H1 (cell line): ENCODE results near the gene CPE. TPM values are rescaled to one million over a fixed set of nuclear protein-coding genes. Genes with fewer than 3 reads are reported as not detected.

Experiments
- CTCF ChIA-PET: fragments of 300-600 bp; sonication (Branson Sonifier 250); formaldehyde crosslinking; loops from one replicate; lab custom pipeline; 2021; ENCODE audit not compliant: partially characterized antibody; lab: Charles Lee
- POLR2A ChIA-PET: fragments of 300-600 bp; sonication (Branson Sonifier 250); formaldehyde crosslinking; loops from one replicate; lab custom pipeline; 2021; ENCODE audit warnings: inconsistent platforms; ENCODE audit not compliant: partially characterized antibody; lab: Charles Lee
- DNase-seq, 2 experiments: peaks; one replicate each; pipeline versions ENCODE4 v3.0.0 to v3.0.0-alpha.2; 2010 to 2022; ENCODE audit warnings: low spot score in 2 of 2, low read depth in 1 of 2, mixed read lengths in 1 of 2
- FAIRE-seq: peaks from 2 replicates; lab custom pipeline; 2011; peaks lifted over from hg19 to GRCh38; lab: Jason Lieb, UNC
- H2AFZ ChIP-seq: 2 replicates; pipeline ENCODE4 v1.8.1; 2012; ENCODE audit warnings: low read length, inconsistent platforms
- H2AK5ac ChIP-seq: 2 replicates; pipeline ENCODE4 v1.6.1; 2013; ENCODE audit warnings: low read depth, low read length
- H2BK120ac ChIP-seq: replicated peaks from 2 replicates; pipeline ENCODE3; 2013; ENCODE audit warnings: low read depth, low read length, inconsistent platforms
- H2BK12ac ChIP-seq: 2 replicates; pipeline ENCODE4 v1.6.1; 2013; ENCODE audit warnings: low read depth, low read length
- H2BK15ac ChIP-seq: 2 replicates; pipeline ENCODE4 v1.6.1; 2013; ENCODE audit warnings: low read length
- H2BK20ac ChIP-seq: 2 replicates; pipeline ENCODE4 v1.6.1; 2013; ENCODE audit warnings: low read length
- H2BK5ac ChIP-seq: 2 replicates; pipeline ENCODE4 v1.6.1; 2013; ENCODE audit warnings: low read depth, low read length
- H3K14ac ChIP-seq: 2 replicates; pipeline ENCODE4 v1.6.1; 2013; ENCODE audit warnings: inconsistent platforms; ENCODE audit not compliant: insufficient read length
- H3K18ac ChIP-seq: 2 replicates; pipeline ENCODE4 v1.6.1; 2013; ENCODE audit warnings: low read length; ENCODE audit errors: extremely low read depth
- H3K23ac ChIP-seq: 2 replicates; pipeline ENCODE4 v1.6.1; 2013; ENCODE audit warnings: inconsistent platforms; ENCODE audit not compliant: insufficient read length
- H3K23me2 ChIP-seq: 2 replicates; pipeline ENCODE4 v1.6.1; 2013; ENCODE audit warnings: low read depth, low read length
- H3K27ac ChIP-seq: 2 replicates; pipeline ENCODE4 v1.6.1; 2011; ENCODE audit warnings: low read depth, low read length, inconsistent platforms
- H3K27me3 ChIP-seq, 4 experiments: replicated peaks in 1 of 4; 1 replicate in 1 of 4; 2 replicates in 3 of 4; pipeline versions ENCODE4 v1.6.1 to v1.8.1; 2011 to 2013; ENCODE audit warnings: low read length in 3 of 4, mild to moderate bottlenecking in 3 of 4, inconsistent platforms in 2 of 4, mixed read lengths in 2 of 4, moderate library complexity in 1 of 4; ENCODE audit not compliant: control insufficient read depth in 3 of 4, insufficient read depth in 3 of 4; ENCODE audit errors: extremely low read depth in 1 of 4
- H3K36me3 ChIP-seq, 4 experiments: 2 replicates each; pipeline versions ENCODE4 v1.6.1 to v1.8.1; 2011 to 2013; ENCODE audit warnings: mild to moderate bottlenecking in 4 of 4, low read length in 3 of 4, moderate library complexity in 2 of 4, control low read depth in 1 of 4, inconsistent platforms in 1 of 4; ENCODE audit not compliant: insufficient read depth in 4 of 4, control insufficient read depth in 2 of 4
- H3K4ac ChIP-seq: replicated peaks from 2 replicates; pipeline ENCODE3; 2013; ENCODE audit warnings: low read length, low read depth, mixed read lengths, inconsistent platforms; ENCODE audit not compliant: insufficient read length
- H3K4me1 ChIP-seq, 4 experiments: replicated peaks in 1 of 4; 1 replicate in 1 of 4; 2 replicates in 3 of 4; pipeline versions ENCODE4 v1.6.1 to v1.8.1; 2011 to 2013; ENCODE audit warnings: low read length in 3 of 4, inconsistent platforms in 2 of 4, mixed read lengths in 1 of 4; ENCODE audit not compliant: insufficient read depth in 4 of 4, control insufficient read depth in 3 of 4
- H3K4me2 ChIP-seq, 2 experiments: 2 replicates each; pipeline versions ENCODE4 v1.6.1 to v1.8.1; 2011 to 2013; ENCODE audit warnings: low read depth in 2 of 2, low read length in 2 of 2, control low read depth in 1 of 2, inconsistent platforms in 1 of 2, mild to moderate bottlenecking in 1 of 2; ENCODE audit not compliant: insufficient read depth in 1 of 2
- H3K4me3 ChIP-seq, 4 experiments: fragments of 200-600, 300-600 bp in 1 of 4; sonication (generic), shearing (Covaris generic), sonication (Bioruptor Twin) in 1 of 4; 2 replicates each; pipeline versions ENCODE4 v1.5.1 to v1.8.1; 2011 to 2016; ENCODE audit warnings: low read length in 4 of 4, low read depth in 3 of 4, control low read depth in 2 of 4, inconsistent platforms in 2 of 4, mild to moderate bottlenecking in 2 of 4, mixed read lengths in 1 of 4, moderate library complexity in 1 of 4; ENCODE audit not compliant: insufficient read depth in 2 of 4; ENCODE audit errors: extremely low read depth in 1 of 4
- H3K56ac ChIP-seq: replicated peaks from 2 replicates; pipeline ENCODE3; 2013; ENCODE audit warnings: low read depth, mild to moderate bottlenecking, mixed read lengths, low read length, inconsistent platforms; ENCODE audit not compliant: insufficient read length
- H3K79me1 ChIP-seq: 2 replicates; pipeline ENCODE4 v1.6.1; 2013; ENCODE audit warnings: low read depth, low read length, control low read depth
- H3K79me2 ChIP-seq, 2 experiments: 2 replicates each; pipeline versions ENCODE4 v1.6.1 to v1.8.1; 2012 to 2013; ENCODE audit warnings: low read length in 2 of 2, mild to moderate bottlenecking in 2 of 2, inconsistent platforms in 1 of 2; ENCODE audit not compliant: insufficient read depth in 2 of 2, control insufficient read depth in 1 of 2
- H3K9ac ChIP-seq, 4 experiments: replicated peaks in 1 of 4; 1 replicate in 1 of 4; 2 replicates in 3 of 4; pipeline versions ENCODE4 v1.6.1 to v1.8.1; 2011 to 2013; ENCODE audit warnings: low read depth in 3 of 4, low read length in 3 of 4, control low read depth in 2 of 4, mild to moderate bottlenecking in 2 of 4, moderate library complexity in 2 of 4, inconsistent platforms in 1 of 4; ENCODE audit errors: extremely low read depth in 1 of 4
- H3K9me3 ChIP-seq, 2 experiments: 2 replicates each; pipeline versions ENCODE4 v1.6.1 to v1.8.1; 2012 to 2013; ENCODE audit warnings: mild to moderate bottlenecking in 2 of 2, moderate library complexity in 2 of 2, control low read depth in 1 of 2, inconsistent platforms in 1 of 2, low read depth in 1 of 2, low read length in 1 of 2, mixed read lengths in 1 of 2; ENCODE audit not compliant: insufficient read depth in 2 of 2
- H4K20me1 ChIP-seq, 2 experiments: replicated peaks in 1 of 2; 2 replicates each; pipeline versions ENCODE3 to v1.8.1; 2011 to 2013; ENCODE audit warnings: inconsistent platforms in 2 of 2, low read length in 2 of 2, mild to moderate bottlenecking in 1 of 2; ENCODE audit not compliant: insufficient read depth in 2 of 2, control insufficient read depth in 1 of 2
- H4K5ac ChIP-seq: 2 replicates; pipeline ENCODE4 v1.6.1; 2013; ENCODE audit warnings: low read length, low read depth, mixed read lengths, inconsistent platforms; ENCODE audit not compliant: insufficient read length
- H4K8ac ChIP-seq: 2 replicates; pipeline ENCODE4 v1.8.0; 2013; ENCODE audit warnings: mild to moderate bottlenecking, moderate library complexity, low read length, inconsistent platforms; ENCODE audit not compliant: insufficient read depth; ENCODE audit errors: extremely low read depth
- H4K91ac ChIP-seq: replicated peaks from 2 replicates; pipeline ENCODE3; 2013; ENCODE audit warnings: low read length, mixed read lengths, inconsistent platforms; ENCODE audit not compliant: insufficient read length
- BACH1 ChIP-seq: IDR thresholded peaks from 2 replicates; pipeline ENCODE4 v1.6.1; 2012; ENCODE audit warnings: low read length, improper control_type of control experiment
- BRCA1 ChIP-seq: IDR thresholded peaks from 2 replicates; pipeline ENCODE4 v1.6.1; 2012; ENCODE audit warnings: low read depth, low read length, improper control_type of control experiment
- CBX8 ChIP-seq: fragments of 300-800, 300-1000 bp; sonication (generic); IDR thresholded peaks from 2 replicates; pipeline ENCODE4 v1.7.1; 2016; ENCODE audit warnings: low read depth, low read length, borderline replicate concordance
- CHD2 ChIP-seq: IDR thresholded peaks from 2 replicates; pipeline ENCODE4 v1.6.1; 2012; ENCODE audit warnings: low read length, improper control_type of control experiment
- POLR2AphosphoS5 ChIP-seq: IDR thresholded peaks from 2 replicates; pipeline ENCODE4 v1.6.1; 2011; ENCODE audit warnings: low read depth, low read length
- RAD21 ChIP-seq, 2 experiments: IDR thresholded peaks in 1 of 2; conservative IDR thresholded peaks in 1 of 2; 2 replicates each; pipeline ENCODE4 v1.6.1; 2011; ENCODE audit warnings: low read depth in 2 of 2, low read length in 2 of 2, improper control_type of control experiment in 1 of 2, inconsistent platforms in 1 of 2, mild to moderate bottlenecking in 1 of 2, moderate library complexity in 1 of 2
- RBBP5 ChIP-seq: IDR thresholded peaks from 2 replicates; pipeline ENCODE4 v1.7.1; 2012; ENCODE audit warnings: low read depth, mild to moderate bottlenecking, inconsistent platforms, low read length, moderate library complexity, borderline replicate concordance
- RNF2 ChIP-seq: fragments of 200-900, 300-1000 bp; sonication (generic); IDR thresholded peaks from 2 replicates; pipeline ENCODE4 v1.7.1; 2016; ENCODE audit warnings: borderline replicate concordance, low read depth, mild to moderate bottlenecking, antibody characterized with exemption, low read length; ENCODE audit not compliant: poor library complexity, severe bottlenecking; ENCODE audit errors: missing control alignments
- SIRT6 ChIP-seq: IDR thresholded peaks from one replicate; pipeline ENCODE4 v1.7.1; 2012; ENCODE audit warnings: low read length, inconsistent platforms
- SP1 ChIP-seq: IDR thresholded peaks from 2 replicates; pipeline ENCODE4 v1.6.1; 2011; ENCODE audit warnings: low read depth, low read length
- SP2 ChIP-seq: IDR thresholded peaks from 2 replicates; pipeline ENCODE4 v1.6.1; 2012; ENCODE audit warnings: mild to moderate bottlenecking, low read length, inconsistent platforms
- SP4 ChIP-seq: IDR thresholded peaks from 2 replicates; pipeline ENCODE4 v1.6.1; 2012; ENCODE audit warnings: low read length, inconsistent platforms
- TEAD4 ChIP-seq: IDR thresholded peaks from 2 replicates; pipeline ENCODE4 v1.6.1; 2012; ENCODE audit warnings: low read depth, low read length, inconsistent platforms, mixed read lengths
- WGBS, 2 experiments: shearing (Covaris generic) in 1 of 2; methylation state at CpG; one replicate each; pipeline versions ENCODE4 v1.1.6 to v1.1.7; 2013 to 2015; ENCODE audit warnings: low lambda C conversion rate in 2 of 2, mixed read lengths in 2 of 2, inconsistent platforms in 1 of 2, low coverage in 1 of 2, missing lambda C conversion rate in 1 of 2; ENCODE audit not compliant: insufficient replicate concordance in 2 of 2, insufficient coverage in 1 of 2, insufficient read length in 1 of 2; ENCODE audit errors: extremely low coverage in 1 of 2, missing lambda C conversion rate in 1 of 2; 5-methylcytosine and 5-hydroxymethylcytosine counted together
- polyA plus RNA-seq, 7 experiments: library from polyadenylated mRNA; depleted of rRNA in 3 of 7; stranded (reverse) in 5 of 7; unstranded in 2 of 7; fragments of >200 nt in 5 of 7; fragments of 200-250 nt in 2 of 7; gene quantifications; 1 replicate in 5 of 7; 2 replicates in 1 of 7; 4 replicates in 1 of 7; pipeline versions ENCODE4 v1.2.1 to v1.2.3, GENCODE V29; 2011 to 2013; ENCODE audit warnings: missing spikeins in 2 of 7, mixed read lengths in 2 of 7
- total RNA-seq: library from RNA; stranded (reverse); fragmentation: NEBNext Ultra II Directional; extraction: Animal tissue kit (Norgen Biotek cat#: 25700); gene quantifications from 2 replicates; pipeline ENCODE4 v1.2.1, GENCODE V29; 2021
- TF ChIP-seq, protein P1 (sequence below): IDR thresholded peaks from 2 replicates; pipeline ENCODE4 v1.6.1; 2011; ENCODE audit warnings: low read length, improper control_type of control experiment

CPE gene
- total and polyA plus RNA-seq, 2 of the 8 experiments (the other 6 are each of a cell fraction or from before 2014, with no cell fraction given): 9.4 to 10.2 TPM

DNA sequence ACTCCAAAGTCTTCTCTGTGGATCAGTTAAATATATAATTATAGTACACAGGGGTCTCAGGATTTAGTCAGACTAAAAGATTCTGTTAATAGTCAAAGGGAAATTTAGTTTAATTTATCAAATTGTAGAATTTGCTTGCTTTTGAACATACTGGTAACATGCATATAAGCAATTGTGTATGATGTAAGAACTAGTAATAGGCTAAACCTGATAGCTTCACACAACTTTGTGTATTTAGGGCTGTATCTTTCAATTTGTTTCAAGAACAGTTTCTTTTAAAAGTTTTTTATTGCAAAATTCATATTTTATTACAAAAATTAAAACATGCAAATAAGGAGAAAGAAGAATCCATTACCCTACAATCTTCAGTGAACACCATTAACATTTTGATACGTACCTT is 99.5 kb downstream of the CPE start:
- Histone ChIP-seq H3K27me3 (no peaks in the 10 kb centered on the region; a peak in 1 of 7 replicates), H4K20me1 (no peaks in the 10 kb centered on the region), H3K23me2 (no peaks in the 10 kb centered on the region), H4K5ac (no peak overlapping the region), H2AFZ (no peak overlapping the region), H2AK5ac (no peak overlapping the region), H3K18ac (no peak overlapping the region), H3K14ac (no peak overlapping the region), H3K36me3 (peaks cover 0 to 9% (median 0%) of the 10 kb centered on the region in 4 experiments; a peak in 3 of 8 replicates), H2BK15ac (no peak overlapping the region), H3K4me2 (no peak overlapping the region), H3K9ac (no peak overlapping the region), H4K8ac (no peak overlapping the region), H2BK12ac (no peak overlapping the region), H3K9me3 (peaks cover 19 to 29% of the 10 kb centered on the region in 2 experiments), H2BK120ac (no peak overlapping the region), H3K79me1 (no peaks in the 10 kb centered on the region), H3K79me2 (no peaks in the 10 kb centered on the region), H3K4me1 (no peaks in the 10 kb centered on the region), H2BK20ac (no peak overlapping the region), H3K4ac (no peak overlapping the region), H2BK5ac (no peak overlapping the region), H3K4me3 (no peak overlapping the region), H3K56ac (no peak overlapping the region), H3K23ac (no peak overlapping the region), H3K27ac (no peak overlapping the region), H4K91ac (no peak overlapping the region)
- 95% methylated on average over 1 of the region's 1 CpG; no CpG with 5 or more reads in 1 of the 2 experiments for WGBS, 2 experiments
- ChIA-PET CTCF (interaction anchor here (0.8 to 1.4 kb wide), 5 partner anchors 9 to 365 kb away, joined by 3 to 5 read pairs (median 4); partner anchors contain the start of gene TMEM192), POLR2A (interaction anchor here (0.7 kb wide), 1 partner anchor 37 kb away, joined by 3 read pairs; no protein-coding TSS in a partner anchor)
- DNase-seq: no peak
- no peak for FAIRE-seq
- TF ChIP-seq RBBP5 (no peak), TEAD4 (no peak), SIRT6 (no peak), SP1 (no peak), SP4 (no peak), BACH1 (no peak), BRCA1 (no peak), CBX8 (no peak), CHD2 (no peak), RNF2 (no peak), RAD21 (IDR thresholded peaks at IDR 0.05 in 1 of 2, conservative IDR thresholded peaks at IDR 0.05 in 1 of 2; ENCODE audit: low read depth in 2 of 2, low read length in 2 of 2) (no peak), POLR2AphosphoS5 (no peak), SP2 (no peak)
- TF ChIP-seq, protein P1, sequence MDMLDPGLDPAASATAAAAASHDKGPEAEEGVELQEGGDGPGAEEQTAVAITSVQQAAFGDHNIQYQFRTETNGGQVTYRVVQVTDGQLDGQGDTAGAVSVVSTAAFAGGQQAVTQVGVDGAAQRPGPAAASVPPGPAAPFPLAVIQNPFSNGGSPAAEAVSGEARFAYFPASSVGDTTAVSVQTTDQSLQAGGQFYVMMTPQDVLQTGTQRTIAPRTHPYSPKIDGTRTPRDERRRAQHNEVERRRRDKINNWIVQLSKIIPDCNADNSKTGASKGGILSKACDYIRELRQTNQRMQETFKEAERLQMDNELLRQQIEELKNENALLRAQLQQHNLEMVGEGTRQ: no peak
